ENCODE results near the gene NAT8L. TPM values are rescaled to one million over a fixed set of nuclear protein-coding genes. Genes with fewer than 3 reads are reported as not detected.

NAT8L gene
- total RNA-seq, 2 experiments from 2014 or later: not detected

DNA sequence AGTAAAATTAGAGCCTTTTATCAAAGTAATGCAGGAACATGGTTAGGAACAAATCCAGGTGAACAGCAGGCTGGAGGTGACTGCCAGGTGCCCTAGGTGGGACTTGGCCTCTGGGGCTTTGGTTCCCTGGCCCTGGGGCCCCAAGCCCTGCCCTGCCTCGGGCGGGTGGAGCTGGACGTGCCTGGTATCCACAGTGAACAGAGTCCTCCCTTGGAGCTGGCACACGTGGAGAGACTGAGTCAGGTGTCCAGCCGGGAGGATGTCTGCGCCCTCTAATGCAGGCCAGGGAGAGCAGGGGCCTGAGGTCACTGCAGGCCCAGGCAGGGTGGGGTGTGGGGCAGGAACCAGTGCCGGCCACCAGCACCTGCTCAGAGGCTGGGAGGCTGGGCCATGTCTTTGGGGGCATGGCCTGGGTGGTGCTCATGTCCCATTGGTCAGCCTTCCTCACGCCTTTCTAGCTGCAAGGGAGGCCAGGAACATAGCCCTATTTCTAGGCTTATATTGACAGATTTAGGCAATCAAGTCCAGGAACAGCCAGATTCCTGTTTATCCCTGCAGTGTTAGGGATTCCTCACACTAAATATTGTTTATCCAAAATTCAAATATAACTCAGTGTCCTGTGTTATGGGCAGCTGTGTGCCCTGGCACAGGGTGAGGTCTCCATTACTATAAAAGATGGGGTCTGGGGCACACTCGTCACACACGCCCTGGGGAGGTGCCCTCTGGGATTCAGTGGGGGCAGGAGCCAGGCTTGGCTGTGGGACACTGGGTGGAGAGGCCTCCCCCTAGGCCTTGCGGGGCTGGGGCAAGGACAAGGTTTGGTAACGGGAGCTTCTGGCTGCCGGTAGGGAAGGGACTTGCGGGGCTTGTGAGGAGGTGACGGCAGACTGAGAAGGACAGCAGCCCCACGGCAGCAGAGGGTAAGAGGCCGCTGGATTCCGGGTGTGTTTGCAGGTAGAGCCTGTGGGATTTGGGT lies 14.3 kb upstream of the NAT8L start:
- Histone ChIP-seq H3K27ac (ENCODE audit: low read depth, low read length, poor library complexity, severe bottlenecking) (no peak overlapping the region), H3K4me2 (ENCODE audit: low read length) (no peak overlapping the region), H3K4me1 (ENCODE audit: insufficient read depth, low read length, poor library complexity, severe bottlenecking) (peaks cover 8% of the 10 kb centered on the region), H3K79me2 (ENCODE audit: insufficient read depth, low read depth, low read length) (no peaks in the 10 kb centered on the region), H2AFZ (ENCODE audit: low read length) (no peak overlapping the region), H3K9me2 (ENCODE audit: insufficient read depth, low read length) (no peaks in the 10 kb centered on the region), H3K4me3 (ENCODE audit: low read depth, low read length, poor library complexity, severe bottlenecking) (no peak overlapping the region), H4K20me1 (ENCODE audit: insufficient read depth, low read length) (no peaks in the 10 kb centered on the region), H3K9me3 (ENCODE audit: low read length) (no peaks in the 10 kb centered on the region), H3K36me3 (ENCODE audit: insufficient read depth, low read length) (no peaks in the 10 kb centered on the region)
- intact Hi-C loops (cut with micrococcal nuclease; ENCODE audit: unreplicated experiment): no loop called here
- TF ChIP-seq EZH2phosphoT487 (IDR thresholded peaks at IDR 0.05; ENCODE audit: borderline replicate concordance, low read depth, low read length): no peak
- no peak for TF ChIP-seq CTCF (conservative IDR thresholded peaks at IDR 0.05; ENCODE audit: low read length)
- ChIA-PET POLR2A (no interaction called here), CTCF (ENCODE audit: unreplicated experiment) (no interaction called here)
- DNase-seq (ENCODE audit: low spot score): no peak
- BruUV-seq (replicated peaks): no TSS peak

DNA sequence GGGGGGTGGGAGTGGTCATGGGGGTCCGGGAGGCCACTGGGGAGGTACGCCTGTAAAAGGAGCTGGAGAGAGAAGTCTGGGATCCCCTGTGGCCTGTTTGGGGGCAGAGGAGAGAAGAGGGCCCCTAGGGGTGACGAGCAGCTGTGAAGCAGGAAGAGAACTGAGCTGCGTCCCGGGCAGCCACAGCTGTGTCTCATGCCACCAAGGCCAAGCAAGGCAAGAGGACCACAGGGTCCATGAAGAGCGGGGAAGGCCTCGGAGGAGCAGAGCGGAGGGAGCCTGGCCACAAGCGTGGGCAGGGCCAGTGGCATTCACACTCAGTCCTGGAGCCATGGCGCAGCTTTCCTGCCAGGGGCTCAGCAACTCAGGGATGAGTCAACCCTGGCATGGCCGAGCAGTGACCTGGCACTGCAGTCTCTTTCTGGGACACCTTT lies 13.6 kb upstream of the NAT8L start:
- TF ChIP-seq EZH2phosphoT487 (IDR thresholded peaks at IDR 0.05; ENCODE audit: borderline replicate concordance, low read depth, low read length): no peak
- no peak for TF ChIP-seq CTCF (conservative IDR thresholded peaks at IDR 0.05; ENCODE audit: low read length)
- no peak for DNase-seq (ENCODE audit: low spot score)
- Histone ChIP-seq H3K9me3 (ENCODE audit: low read length) (no peaks in the 10 kb centered on the region), H3K4me2 (ENCODE audit: low read length) (no peak overlapping the region), H3K36me3 (ENCODE audit: insufficient read depth, low read length) (no peaks in the 10 kb centered on the region), H4K20me1 (ENCODE audit: insufficient read depth, low read length) (no peaks in the 10 kb centered on the region), H3K79me2 (ENCODE audit: insufficient read depth, low read depth, low read length) (no peaks in the 10 kb centered on the region), H3K27ac (ENCODE audit: low read depth, low read length, poor library complexity, severe bottlenecking) (no peak overlapping the region), H3K4me3 (ENCODE audit: low read depth, low read length, poor library complexity, severe bottlenecking) (no peak overlapping the region), H3K9me2 (ENCODE audit: insufficient read depth, low read length) (no peaks in the 10 kb centered on the region), H3K4me1 (ENCODE audit: insufficient read depth, low read length, poor library complexity, severe bottlenecking) (peaks cover 8% of the 10 kb centered on the region), H2AFZ (ENCODE audit: low read length) (no peak overlapping the region)
- POLR2A ChIA-PET: no interaction called here
- CTCF ChIA-PET (ENCODE audit: unreplicated experiment): no interaction called here
- intact Hi-C loops (cut with micrococcal nuclease; ENCODE audit: unreplicated experiment): no loop called here
- no TSS peak for BruUV-seq (replicated peaks)
